ENCODE measurements around the gene FNDC8.

- TF ChIP-seq E2F1 (CRISPR knock-in tag; IDR thresholded peaks at IDR 0.05) (no peak), CTCF (IDR thresholded peaks at IDR 0.05) (no peak)
These were observed 41.3 kb downstream of the FNDC8 start for GRCh38 chr17:35162755-35163154.
